HepG2 (cell line): ENCODE data around the gene GOLPH3.

Experiments used
- MAX ChIP-seq: IDR thresholded peaks from 2 replicates; pipeline ENCODE4 v1.6.1; 2012; ENCODE audit warnings: inconsistent platforms
- POLR2A ChIP-seq, 2 experiments: IDR thresholded peaks; 2 replicates each; pipeline ENCODE4 v1.6.1; 2011; ENCODE audit warnings: low read depth in 2 of 2, low read length in 2 of 2, mild to moderate bottlenecking in 1 of 2, moderate library complexity in 1 of 2; ENCODE audit not compliant: insufficient read depth in 1 of 2
- PRPF4 ChIP-seq: fragments of 200-400 bp; formaldehyde crosslinking; IDR thresholded peaks from 2 replicates; pipeline ENCODE4 v1.6.1; 2016; ENCODE audit warnings: low read length, low read depth; ENCODE audit not compliant: poor library complexity, severe bottlenecking
- ZNF253 ChIP-seq: sonication (generic); formaldehyde crosslinking; IDR thresholded peaks from 2 replicates; pipeline ENCODE4 v1.8.0; 2022; ENCODE audit warnings: mild to moderate bottlenecking, missing genetic modification reagents, borderline replicate concordance
- TF ChIP-seq, protein P1 (sequence below): IDR thresholded peaks from 2 replicates; pipeline ENCODE4 v1.6.1; 2018; ENCODE audit warnings: missing genetic modification reagents, mild to moderate bottlenecking, missing compliant biosample characterization
- TF ChIP-seq, protein P2 (sequence below): sonication (generic); formaldehyde crosslinking; IDR thresholded peaks from 2 replicates; pipeline ENCODE4 v1.5.0; 2020; ENCODE audit warnings: missing genetic modification reagents

- no peak for TF ChIP-seq POLR2A (IDR thresholded peaks at IDR 0.05; ENCODE audit: insufficient read depth in 1 of 2, low read depth in 2 of 2, low read length in 2 of 2)
- no peak for TF ChIP-seq PRPF4
- no peak for TF ChIP-seq MAX
- TF ChIP-seq, protein P1, sequence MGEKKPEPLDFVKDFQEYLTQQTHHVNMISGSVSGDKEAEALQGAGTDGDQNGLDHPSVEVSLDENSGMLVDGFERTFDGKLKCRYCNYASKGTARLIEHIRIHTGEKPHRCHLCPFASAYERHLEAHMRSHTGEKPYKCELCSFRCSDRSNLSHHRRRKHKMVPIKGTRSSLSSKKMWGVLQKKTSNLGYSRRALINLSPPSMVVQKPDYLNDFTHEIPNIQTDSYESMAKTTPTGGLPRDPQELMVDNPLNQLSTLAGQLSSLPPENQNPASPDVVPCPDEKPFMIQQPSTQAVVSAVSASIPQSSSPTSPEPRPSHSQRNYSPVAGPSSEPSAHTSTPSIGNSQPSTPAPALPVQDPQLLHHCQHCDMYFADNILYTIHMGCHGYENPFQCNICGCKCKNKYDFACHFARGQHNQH (CRISPR knock-in tag), result no peak
- TF ChIP-seq, protein P2, sequence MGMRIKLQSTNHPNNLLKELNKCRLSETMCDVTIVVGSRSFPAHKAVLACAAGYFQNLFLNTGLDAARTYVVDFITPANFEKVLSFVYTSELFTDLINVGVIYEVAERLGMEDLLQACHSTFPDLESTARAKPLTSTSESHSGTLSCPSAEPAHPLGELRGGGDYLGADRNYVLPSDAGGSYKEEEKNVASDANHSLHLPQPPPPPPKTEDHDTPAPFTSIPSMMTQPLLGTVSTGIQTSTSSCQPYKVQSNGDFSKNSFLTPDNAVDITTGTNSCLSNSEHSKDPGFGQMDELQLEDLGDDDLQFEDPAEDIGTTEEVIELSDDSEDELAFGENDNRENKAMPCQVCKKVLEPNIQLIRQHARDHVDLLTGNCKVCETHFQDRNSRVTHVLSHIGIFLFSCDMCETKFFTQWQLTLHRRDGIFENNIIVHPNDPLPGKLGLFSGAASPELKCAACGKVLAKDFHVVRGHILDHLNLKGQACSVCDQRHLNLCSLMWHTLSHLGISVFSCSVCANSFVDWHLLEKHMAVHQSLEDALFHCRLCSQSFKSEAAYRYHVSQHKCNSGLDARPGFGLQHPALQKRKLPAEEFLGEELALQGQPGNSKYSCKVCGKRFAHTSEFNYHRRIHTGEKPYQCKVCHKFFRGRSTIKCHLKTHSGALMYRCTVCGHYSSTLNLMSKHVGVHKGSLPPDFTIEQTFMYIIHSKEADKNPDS, result no peak
- TF ChIP-seq ZNF253 (CRISPR knock-in tag), result no peak
Measured at GRCh38 chr5:32095261-32095671, 78.9 kb downstream of the GOLPH3 start.
